ENCODE results near the gene GATB. TPM values are rescaled to one million over a fixed set of nuclear protein-coding genes. Genes with fewer than 3 reads are reported as not detected.

Gene GATB
- total and polyA plus RNA-seq, 3 experiments from 2014 or later, result 12.3 to 29.6 (median 27.0) TPM

- H3K36me3 ChIP-seq (ENCODE audit: insufficient read depth, low read length), result no peaks in the 10 kb centered on the region
- H3K27ac ChIP-seq (ENCODE audit: low read depth, low read length), result no peak overlapping the region
- Mint-ChIP-seq H3K4me1 (peaks cover 4 to 5% (median 4%) of the 10 kb centered on the region in 3 donors), H3K9me3 (no peaks in the 10 kb centered on the region), H3K27me3 (peaks cover 12 to 61% of the 10 kb centered on the region in 2 donors), H3K4me3 (no peak overlapping the region), H3K36me3 (no peaks in the 10 kb centered on the region), H3K27ac (peak overlapping the region in 2 of 8 donors; percentile 23 to 31)
- H3K4me1 ChIP-seq (ENCODE audit: insufficient read depth, low read length), result no peaks in the 10 kb centered on the region
- no peaks in the 10 kb centered on the region for H3K9me3 ChIP-seq (ENCODE audit: low read length)
- no peak overlapping the region for H3K4me3 ChIP-seq (ENCODE audit: low read length)
- H3K27me3 ChIP-seq (ENCODE audit: insufficient read depth, low read length, poor library complexity, severe bottlenecking), result no peaks in the 10 kb centered on the region
- no peak for DNase-seq
- POLR2A ChIA-PET, result no interaction called here
- CTCF ChIA-PET, result no interaction called here
Measured at GRCh38 chr4:151783867-151784266, 23.1 kb upstream of the GATB start.

GRCh38 chr4:151782296-151782695 lies 21.5 kb upstream of the GATB start:
- CTCF ChIA-PET, result no interaction called here
- no peaks in the 10 kb centered on the region for H3K36me3 Mint-ChIP-seq
- Histone ChIP-seq H3K4me3 (ENCODE audit: low read length) (no peak overlapping the region), H3K27ac (ENCODE audit: low read depth, low read length) (no peak overlapping the region), H3K36me3 (ENCODE audit: insufficient read depth, low read length) (no peaks in the 10 kb centered on the region), H3K27me3 (ENCODE audit: insufficient read depth, low read length, poor library complexity, severe bottlenecking) (no peaks in the 10 kb centered on the region), H3K4me1 (ENCODE audit: insufficient read depth, low read length) (no peaks in the 10 kb centered on the region), H3K9me3 (ENCODE audit: low read length) (no peaks in the 10 kb centered on the region)
- H3K4me3 Mint-ChIP-seq, result no peak overlapping the region
- peaks cover 12 to 57% of the 10 kb centered on the region in 2 donors for H3K27me3 Mint-ChIP-seq
- H3K4me1 Mint-ChIP-seq, result peaks cover 4 to 5% (median 4%) of the 10 kb centered on the region in 3 donors
- DNase-seq, result no peak
- H3K9me3 Mint-ChIP-seq, result no peaks in the 10 kb centered on the region
- H3K27ac Mint-ChIP-seq, result no peak overlapping the region
- POLR2A ChIA-PET, result no interaction called here

- Histone ChIP-seq H3K9me3 (ENCODE audit: low read length) (no peaks in the 10 kb centered on the region), H3K4me3 (ENCODE audit: low read length) (no peak overlapping the region), H3K4me1 (ENCODE audit: insufficient read depth, low read length) (no peaks in the 10 kb centered on the region), H3K36me3 (ENCODE audit: insufficient read depth, low read length) (no peaks in the 10 kb centered on the region), H3K27ac (ENCODE audit: low read depth, low read length) (no peak overlapping the region), H3K27me3 (ENCODE audit: insufficient read depth, low read length, poor library complexity, severe bottlenecking) (no peaks in the 10 kb centered on the region)
- Mint-ChIP-seq H3K4me1 (peaks cover 4 to 5% (median 4%) of the 10 kb centered on the region in 3 donors), H3K27ac (no peak overlapping the region), H3K9me3 (peaks cover 0 to 4% (median under 1%) of the 10 kb centered on the region in 5 donors), H3K27me3 (peaks cover 14 to 66% of the 10 kb centered on the region in 2 donors), H3K36me3 (peaks cover 0 to 3% (median 0%) of the 10 kb centered on the region in 3 donors), H3K4me3 (no peak overlapping the region)
- POLR2A ChIA-PET, result no interaction called here
- CTCF ChIA-PET, result interaction anchor here (1.0 kb wide), 1 partner anchor 14 kb away, joined by 3 read pairs; no protein-coding TSS in a partner anchor
- no peak for DNase-seq
Measured at GRCh38 chr4:151781026-151781425, 20.2 kb upstream of the GATB start.

- H3K36me3 ChIP-seq (ENCODE audit: insufficient read depth, low read length), result no peaks in the 10 kb centered on the region
- H3K4me3 ChIP-seq (ENCODE audit: low read length), result no peak overlapping the region
- no peak overlapping the region for H3K27ac Mint-ChIP-seq
- H3K4me3 Mint-ChIP-seq, result no peak overlapping the region
- no peak for DNase-seq
- no peak overlapping the region for H3K27ac ChIP-seq (ENCODE audit: low read depth, low read length)
- H3K9me3 ChIP-seq (ENCODE audit: low read length), result no peaks in the 10 kb centered on the region
- POLR2A ChIA-PET, result no interaction called here
- peaks cover 21 to 67% of the 10 kb centered on the region in 2 donors for H3K27me3 Mint-ChIP-seq
- H3K36me3 Mint-ChIP-seq, result peaks cover 0 to 12% (median 0%) of the 10 kb centered on the region in 3 donors
- no peaks in the 10 kb centered on the region for H3K4me1 ChIP-seq (ENCODE audit: insufficient read depth, low read length)
- H3K9me3 Mint-ChIP-seq, result peaks cover 16 to 29% (median 24%) of the 10 kb centered on the region in 5 donors
- CTCF ChIA-PET, result no interaction called here
- H3K4me1 Mint-ChIP-seq, result peaks cover 4% of the 10 kb centered on the region in 3 donors
- H3K27me3 ChIP-seq (ENCODE audit: insufficient read depth, low read length, poor library complexity, severe bottlenecking), result no peaks in the 10 kb centered on the region
Measured at GRCh38 chr4:151777471-151777870, 16.7 kb upstream of the GATB start.

- H3K27me3 Mint-ChIP-seq, result peaks cover 20 to 56% of the 10 kb centered on the region in 2 donors
- Histone ChIP-seq H3K9me3 (ENCODE audit: low read length) (no peaks in the 10 kb centered on the region), H3K4me3 (ENCODE audit: low read length) (no peak overlapping the region), H3K27me3 (ENCODE audit: insufficient read depth, low read length, poor library complexity, severe bottlenecking) (no peaks in the 10 kb centered on the region), H3K27ac (ENCODE audit: low read depth, low read length) (no peak overlapping the region), H3K4me1 (ENCODE audit: insufficient read depth, low read length) (no peaks in the 10 kb centered on the region), H3K36me3 (ENCODE audit: insufficient read depth, low read length) (no peaks in the 10 kb centered on the region)
- ChIA-PET POLR2A (no interaction called here), CTCF (no interaction called here)
- H3K27ac Mint-ChIP-seq, result no peak overlapping the region
- H3K4me1 Mint-ChIP-seq, result no peaks in the 10 kb centered on the region
- H3K36me3 Mint-ChIP-seq, result peaks cover 0 to 12% (median 0%) of the 10 kb centered on the region in 3 donors
- peaks cover 16 to 29% (median 24%) of the 10 kb centered on the region in 5 donors for H3K9me3 Mint-ChIP-seq
- DNase-seq, result no peak
- H3K4me3 Mint-ChIP-seq, result no peak overlapping the region
Measured at GRCh38 chr4:151774324-151774723, 13.5 kb upstream of the GATB start.

GRCh38 chr4:151772274-151772673 lies 11.5 kb upstream of the GATB start:
- Mint-ChIP-seq H3K36me3 (peaks cover 0 to 12% (median 0%) of the 10 kb centered on the region in 3 donors), H3K27me3 (peaks cover 21 to 60% of the 10 kb centered on the region in 2 donors), H3K27ac (no peak overlapping the region), H3K4me1 (no peaks in the 10 kb centered on the region), H3K9me3 (peaks cover 16 to 29% (median 24%) of the 10 kb centered on the region in 5 donors), H3K4me3 (no peak overlapping the region)
- no peaks in the 10 kb centered on the region for H3K4me1 ChIP-seq (ENCODE audit: insufficient read depth, low read length)
- ChIA-PET POLR2A (no interaction called here), CTCF (no interaction called here)
- H3K27me3 ChIP-seq (ENCODE audit: insufficient read depth, low read length, poor library complexity, severe bottlenecking), result no peaks in the 10 kb centered on the region
- DNase-seq, result no peak
- no peak overlapping the region for H3K4me3 ChIP-seq (ENCODE audit: low read length)
- H3K9me3 ChIP-seq (ENCODE audit: low read length), result no peaks in the 10 kb centered on the region
- H3K36me3 ChIP-seq (ENCODE audit: insufficient read depth, low read length), result no peaks in the 10 kb centered on the region
- no peak overlapping the region for H3K27ac ChIP-seq (ENCODE audit: low read depth, low read length)

GRCh38 chr4:151771664-151772063 lies 10.9 kb upstream of the GATB start:
- peaks cover 16 to 28% (median 24%) of the 10 kb centered on the region in 5 donors for H3K9me3 Mint-ChIP-seq
- ChIA-PET POLR2A (no interaction called here), CTCF (no interaction called here)
- no peak overlapping the region for H3K4me3 Mint-ChIP-seq
- no peak overlapping the region for H3K27ac ChIP-seq (ENCODE audit: low read depth, low read length)
- no peaks in the 10 kb centered on the region for H3K36me3 ChIP-seq (ENCODE audit: insufficient read depth, low read length)
- H3K9me3 ChIP-seq (ENCODE audit: low read length), result no peaks in the 10 kb centered on the region
- no peak overlapping the region for H3K27ac Mint-ChIP-seq
- peaks cover 18 to 58% of the 10 kb centered on the region in 2 donors for H3K27me3 Mint-ChIP-seq
- no peaks in the 10 kb centered on the region for H3K27me3 ChIP-seq (ENCODE audit: insufficient read depth, low read length, poor library complexity, severe bottlenecking)
- DNase-seq, result no peak
- no peaks in the 10 kb centered on the region for H3K4me1 ChIP-seq (ENCODE audit: insufficient read depth, low read length)
- H3K4me1 Mint-ChIP-seq, result no peaks in the 10 kb centered on the region
- H3K4me3 ChIP-seq (ENCODE audit: low read length), result no peak overlapping the region
- H3K36me3 Mint-ChIP-seq, result peaks cover 0 to 11% (median 0%) of the 10 kb centered on the region in 3 donors

GRCh38 chr4:151770154-151770553 lies 9.3 kb upstream of the GATB start:
- Mint-ChIP-seq H3K4me1 (no peaks in the 10 kb centered on the region), H3K27me3 (peaks cover 18 to 60% of the 10 kb centered on the region in 2 donors), H3K36me3 (peaks cover 0 to 9% (median 0%) of the 10 kb centered on the region in 3 donors), H3K4me3 (no peak overlapping the region), H3K27ac (no peak overlapping the region), H3K9me3 (peaks cover 11 to 20% (median 18%) of the 10 kb centered on the region in 5 donors)
- ChIA-PET CTCF (no interaction called here), POLR2A (no interaction called here)
- H3K4me3 ChIP-seq (ENCODE audit: low read length), result no peak overlapping the region
- H3K4me1 ChIP-seq (ENCODE audit: insufficient read depth, low read length), result no peaks in the 10 kb centered on the region
- H3K27ac ChIP-seq (ENCODE audit: low read depth, low read length), result no peak overlapping the region
- no peak for DNase-seq
- H3K27me3 ChIP-seq (ENCODE audit: insufficient read depth, low read length, poor library complexity, severe bottlenecking), result no peaks in the 10 kb centered on the region
- no peaks in the 10 kb centered on the region for H3K9me3 ChIP-seq (ENCODE audit: low read length)
- H3K36me3 ChIP-seq (ENCODE audit: insufficient read depth, low read length), result no peaks in the 10 kb centered on the region
